ENCODE data around the gene CCL18.
"Not testable (repeated sequence)": the region's sequence is repeated elsewhere in the genome, so short reads cannot be mapped to it uniquely, and the experiment has no call there.

CCL18 gene

DNA sequence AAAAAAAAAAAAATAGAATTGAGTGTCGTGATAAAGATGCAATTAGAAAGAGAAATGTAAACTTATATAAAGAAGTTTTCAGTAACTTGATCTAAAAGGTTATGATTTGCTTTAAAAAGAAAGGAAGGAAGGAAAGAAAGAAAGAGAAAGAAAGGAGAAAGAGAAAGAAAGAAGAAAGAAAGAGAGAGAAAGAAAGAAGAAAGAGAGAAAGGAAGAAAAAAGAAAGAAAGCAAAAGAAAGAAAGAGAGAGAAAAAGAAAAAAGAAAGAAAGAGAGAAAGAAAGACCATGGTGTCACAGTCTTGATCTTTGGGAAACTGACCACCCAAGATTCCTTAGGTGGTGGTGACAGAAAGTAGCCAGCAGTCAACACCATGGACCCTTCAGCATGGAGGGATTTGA, 30.2 kb downstream of the CCL18 start:
- no peak overlapping the region for H3K4me3 ChIP-seq (ENCODE audit: low read depth, low read length)
- no peak for TF ChIP-seq CTCF (IDR thresholded peaks at IDR 0.05; ENCODE audit: low read depth, low read length)

DNA sequence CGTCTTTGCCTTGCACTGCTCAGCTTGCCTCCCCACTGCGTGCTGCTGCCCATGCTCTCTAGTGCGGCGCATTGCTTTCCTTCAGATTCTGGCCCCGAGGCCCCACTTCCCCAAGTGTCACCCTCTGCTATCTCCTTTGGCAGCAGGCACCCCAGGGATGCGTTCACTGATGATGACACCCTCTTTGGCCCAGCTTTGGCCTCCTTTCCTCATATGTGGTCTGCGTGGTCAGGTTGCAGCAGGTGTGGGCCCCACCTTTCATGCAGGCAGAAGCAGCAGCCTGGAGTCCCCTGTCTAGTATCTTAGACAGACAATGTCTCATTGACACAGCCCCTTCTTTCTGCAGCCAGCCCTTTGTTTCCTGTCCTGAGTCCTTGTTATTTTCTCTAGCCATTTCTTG, 30.7 kb downstream of the CCL18 start:
- TF ChIP-seq CTCF (IDR thresholded peaks at IDR 0.05; ENCODE audit: low read depth, low read length): no peak
- H3K4me3 ChIP-seq (ENCODE audit: low read depth, low read length): no peak overlapping the region

DNA sequence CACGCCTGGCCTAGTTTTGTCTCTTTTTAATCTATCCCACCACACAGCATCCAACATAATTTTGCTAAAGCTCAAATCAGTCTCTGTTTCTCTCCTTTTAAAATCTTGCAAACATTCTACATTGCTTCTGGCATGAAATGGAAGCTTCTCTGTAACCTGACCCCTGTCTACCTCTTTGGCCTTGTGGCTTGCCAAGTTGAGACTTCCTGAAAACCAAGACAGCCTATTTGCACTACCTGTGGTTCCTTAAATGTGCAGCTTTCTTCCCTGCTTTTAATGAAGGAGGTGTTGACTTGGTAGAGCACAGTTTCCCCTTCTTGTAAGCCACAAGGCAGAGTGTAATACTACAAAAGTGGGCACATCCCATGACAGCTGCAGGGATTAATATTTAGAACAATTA, 31.9 kb downstream of the CCL18 start:
- no peak overlapping the region for H3K4me3 ChIP-seq (ENCODE audit: low read depth, low read length)
- TF ChIP-seq CTCF (IDR thresholded peaks at IDR 0.05; ENCODE audit: low read depth, low read length): no peak

DNA sequence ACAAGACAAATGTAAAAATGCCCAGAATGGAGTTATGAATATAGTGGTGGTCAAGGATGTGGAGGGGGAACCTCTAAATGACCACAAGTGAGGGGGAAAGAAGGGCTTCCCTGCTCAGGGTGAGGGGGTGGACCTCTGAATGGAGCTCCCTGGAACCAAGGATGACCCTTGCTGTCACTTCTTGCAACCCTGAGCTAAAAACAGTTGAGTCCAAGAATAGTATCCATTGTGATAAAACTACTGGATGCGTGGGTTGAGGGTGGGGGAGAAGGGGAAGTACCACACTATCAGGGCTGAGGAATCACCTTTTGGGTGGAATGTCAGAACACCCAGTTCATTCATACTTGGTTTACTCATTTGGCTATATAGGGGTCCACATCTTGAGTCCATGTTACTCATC, 34.9 kb downstream of the CCL18 start:
- not testable (repeated sequence) for H3K4me3 ChIP-seq (ENCODE audit: low read depth, low read length)

DNA sequence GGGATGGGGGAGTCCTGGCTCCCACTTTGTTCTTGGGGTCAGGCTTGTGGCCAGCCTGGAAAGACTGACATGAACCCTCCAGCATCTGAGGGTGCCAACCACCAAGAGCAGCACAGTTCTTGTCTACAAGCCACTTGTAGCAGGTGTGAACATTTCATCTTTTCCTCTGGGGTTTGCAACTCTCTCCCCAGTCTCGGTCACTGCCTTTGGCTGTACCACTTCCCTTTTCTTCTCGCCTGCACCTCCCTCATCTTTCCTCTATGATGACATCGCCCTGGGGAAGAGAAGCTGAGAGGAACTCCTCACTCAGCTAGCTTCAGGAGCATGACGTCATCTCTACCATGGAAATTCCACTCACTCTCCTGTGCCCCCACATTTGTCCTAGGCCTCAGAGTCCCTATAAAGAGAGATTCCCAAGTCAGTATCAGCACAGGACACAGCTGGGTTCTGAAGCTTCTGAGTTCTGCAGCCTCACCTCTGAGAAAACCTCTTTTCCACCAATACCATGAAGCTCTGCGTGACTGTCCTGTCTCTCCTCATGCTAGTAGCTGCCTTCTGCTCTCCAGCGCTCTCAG, 39.4 kb downstream of the CCL18 start, which contains the start of gene CCL4:
CCL4 (plus strand) TSS at position 427 of the 575 bp plus-strand sequence; CDS start at position 506, 79 bp downstream.
- not testable (repeated sequence) for H3K4me3 ChIP-seq (ENCODE audit: low read depth, low read length)

- not testable (repeated sequence) for H3K4me3 ChIP-seq (ENCODE audit: low read depth, low read length)
Observed at GRCh38 chr17:36104246-36104645, 40.2 kb downstream of the CCL18 start.

DNA sequence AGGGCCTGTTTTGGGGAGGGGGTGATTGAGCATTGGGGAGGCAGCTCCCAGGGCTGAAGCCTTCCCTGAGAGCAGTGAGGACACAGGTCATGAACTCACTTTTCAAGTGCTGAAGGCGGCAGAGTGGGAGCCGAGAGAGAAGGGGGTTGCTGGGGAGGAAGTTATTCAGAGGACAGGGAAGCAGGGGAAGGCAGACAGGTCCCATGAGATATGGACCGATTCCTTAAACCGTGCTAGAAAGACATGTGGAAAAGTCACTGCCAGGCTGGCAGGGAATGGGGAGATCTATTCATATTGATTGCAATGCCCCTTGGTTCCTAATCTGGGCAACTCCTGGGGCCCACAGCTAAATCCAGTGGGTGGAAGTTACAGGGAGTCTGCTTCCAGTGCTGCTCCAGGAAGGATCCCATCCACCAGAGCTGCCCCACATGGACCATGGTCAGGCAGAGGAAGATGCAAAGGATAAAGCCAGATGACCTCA, 40.7 kb downstream of the CCL18 start:
- no peak overlapping the region for H3K4me3 ChIP-seq (ENCODE audit: low read depth, low read length)
- no peak for TF ChIP-seq CTCF (IDR thresholded peaks at IDR 0.05; ENCODE audit: low read depth, low read length)

GRCh38 chr17:36105781-36106492, 41.9 kb downstream of the CCL18 start:
- TF ChIP-seq CTCF (IDR thresholded peaks at IDR 0.05; ENCODE audit: low read depth, low read length): no peak
- H3K4me3 ChIP-seq (ENCODE audit: low read depth, low read length): no peak overlapping the region

DNA sequence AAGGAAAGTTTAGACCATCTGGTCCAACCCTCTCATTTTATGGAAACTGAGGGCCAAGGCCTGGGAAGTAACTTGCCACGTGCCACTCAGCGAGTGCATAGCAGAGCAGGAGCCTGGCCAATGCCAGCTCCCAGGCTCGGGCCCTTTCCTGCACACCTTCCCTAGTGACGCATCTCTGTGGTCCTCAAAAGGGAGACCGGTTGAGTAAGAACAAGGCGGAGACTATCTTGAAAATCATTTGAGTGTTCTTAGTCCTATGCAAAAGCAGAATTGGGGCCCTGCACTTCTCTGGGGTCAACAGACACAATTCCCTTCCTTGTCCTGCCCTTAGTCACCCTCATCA, 42.4 kb downstream of the CCL18 start:
- H3K4me3 ChIP-seq (ENCODE audit: low read depth, low read length): no peak overlapping the region
- no peak for TF ChIP-seq CTCF (IDR thresholded peaks at IDR 0.05; ENCODE audit: low read depth, low read length)
